Muscle of leg (tissue), 11 donors: ENCODE measurements around the gene EIF2B1. TPM values are rescaled to one million over a fixed set of nuclear protein-coding genes. Genes with fewer than 3 reads are reported as not detected.

Experiments used
- DNase-seq: peaks from one replicate; pipeline ENCODE4 v3.0.0; 2013
- H3K27ac ChIP-seq: one replicate; pipeline ENCODE4 v1.5.1; 2013; ENCODE audit warnings: mild to moderate bottlenecking, low read length, control low read depth
- H3K27me3 ChIP-seq: one replicate; pipeline ENCODE4 v1.6.1; 2013; ENCODE audit warnings: low read length; ENCODE audit not compliant: control insufficient read depth, insufficient read depth
- H3K36me3 ChIP-seq: one replicate; pipeline ENCODE4 v1.6.1; 2013; ENCODE audit warnings: low read length; ENCODE audit not compliant: control insufficient read depth, insufficient read depth
- H3K4me1 ChIP-seq: one replicate; pipeline ENCODE4 v1.6.1; 2013; ENCODE audit warnings: low read length; ENCODE audit not compliant: control insufficient read depth, insufficient read depth
- H3K4me3 ChIP-seq: one replicate; pipeline ENCODE4 v1.5.1; 2013; ENCODE audit warnings: low read length, control low read depth
- H3K9me3 ChIP-seq: replicated peaks from 2 replicates; pipeline ENCODE4 v1.6.1; 2013; ENCODE audit warnings: low read depth, low read length; ENCODE audit not compliant: control insufficient read depth
- WGBS: methylation state at CpG from one replicate; pipeline ENCODE4 v1.1.5; 2013; ENCODE audit warnings: missing lambda C conversion rate; ENCODE audit not compliant: insufficient coverage; 5-methylcytosine and 5-hydroxymethylcytosine counted together
- polyA plus RNA-seq, 8 donors: library from polyadenylated mRNA; unstranded; fragments of 120-200 nt; gene quantifications; one replicate each; pipeline versions ENCODE4 v1.2.1 to v1.2.3, GENCODE V29; 2013; ENCODE audit warnings: inconsistent platforms in 1 of 8, low replicate concordance in 1 of 8; ENCODE audit not compliant: insufficient read length in 8 of 8, insufficient read depth in 1 of 8
- total RNA-seq: library from RNA; stranded (reverse); fragments of 120-200 nt; gene quantifications from one replicate; pipeline ENCODE4 v1.2.4, GENCODE V29; 2013

The EIF2B1 gene
- total and polyA plus RNA-seq, 9 donors, result 30.2 to 49.1 (median 45.0) TPM

- Histone ChIP-seq H3K36me3 (peaks cover 26% of the 10 kb centered on the region), H3K27ac (no peak overlapping the region), H3K9me3 (no peaks in the 10 kb centered on the region), H3K4me1 (no peaks in the 10 kb centered on the region), H3K4me3 (no peak overlapping the region), H3K27me3 (no peaks in the 10 kb centered on the region)
- no peak for DNase-seq
- WGBS, result no CpG with 5 or more reads among the region's 5 CpGs
Observed at GRCh38 chr12:123659996-123660727, 26.7 kb upstream of the EIF2B1 start.

DNA sequence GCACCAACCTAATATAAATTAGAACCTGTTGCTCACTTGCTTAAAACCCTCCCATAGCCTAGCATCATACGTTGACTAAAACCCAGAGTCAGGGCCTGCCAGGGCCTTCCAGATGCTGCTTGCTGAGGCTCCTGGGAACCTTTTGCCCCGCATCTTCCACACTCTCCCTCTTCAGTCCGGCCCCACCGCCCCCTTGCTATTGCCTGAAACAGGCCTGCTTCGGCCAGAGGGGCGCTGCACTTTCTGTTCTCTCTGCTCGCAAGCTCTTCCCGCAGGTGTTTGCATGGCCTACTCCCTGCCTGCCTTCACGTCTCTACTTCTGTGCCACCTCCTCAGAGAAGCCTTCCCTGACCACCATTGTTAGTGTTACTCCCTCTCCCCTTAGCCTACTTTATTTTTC lies 23.7 kb upstream of the EIF2B1 start:
- WGBS, result 80% methylated on average over 9 of the region's 9 CpGs
- no peaks in the 10 kb centered on the region for H3K9me3 ChIP-seq
- H3K27ac ChIP-seq, result no peak overlapping the region
- no peaks in the 10 kb centered on the region for H3K27me3 ChIP-seq
- no peaks in the 10 kb centered on the region for H3K4me1 ChIP-seq
- DNase-seq, result no peak
- H3K36me3 ChIP-seq, result peaks cover 33% of the 10 kb centered on the region
- no peak overlapping the region for H3K4me3 ChIP-seq

DNA sequence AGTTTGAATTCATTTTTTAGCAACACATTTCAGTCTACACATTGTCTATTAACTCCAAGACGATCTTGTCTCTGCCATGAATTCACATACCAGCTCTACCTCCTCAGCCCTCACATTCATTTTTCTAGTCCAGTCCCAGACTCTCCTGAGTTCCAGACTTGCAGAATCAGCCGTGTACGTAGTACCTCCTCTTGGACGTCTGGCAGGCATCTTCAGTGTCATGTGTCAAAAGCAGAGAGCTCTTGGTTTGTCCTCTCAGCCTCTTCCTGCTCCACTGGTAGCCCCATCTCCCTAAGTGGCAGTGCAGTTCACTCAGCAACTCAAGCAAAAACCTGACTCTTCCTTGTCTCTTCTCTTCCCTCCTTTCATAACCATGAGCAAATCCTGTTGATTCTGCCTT lies 22.9 kb upstream of the EIF2B1 start:
- H3K9me3 ChIP-seq, result no peaks in the 10 kb centered on the region
- WGBS, result 77% methylated on average over 3 of the region's 4 CpGs
- peaks cover 35% of the 10 kb centered on the region for H3K36me3 ChIP-seq
- no peak overlapping the region for H3K4me3 ChIP-seq
- DNase-seq, result no peak
- H3K27me3 ChIP-seq, result no peaks in the 10 kb centered on the region
- no peak overlapping the region for H3K27ac ChIP-seq
- no peaks in the 10 kb centered on the region for H3K4me1 ChIP-seq

- H3K27ac ChIP-seq, result no peak overlapping the region
- WGBS, result 94% methylated on average over 2 of the region's 5 CpGs
- H3K9me3 ChIP-seq, result no peaks in the 10 kb centered on the region
- no peaks in the 10 kb centered on the region for H3K27me3 ChIP-seq
- peaks cover 35% of the 10 kb centered on the region for H3K36me3 ChIP-seq
- H3K4me3 ChIP-seq, result no peak overlapping the region
- no peaks in the 10 kb centered on the region for H3K4me1 ChIP-seq
- DNase-seq, result peak; percentile 16
Observed at GRCh38 chr12:123655420-123655819, 21.9 kb upstream of the EIF2B1 start.

DNA sequence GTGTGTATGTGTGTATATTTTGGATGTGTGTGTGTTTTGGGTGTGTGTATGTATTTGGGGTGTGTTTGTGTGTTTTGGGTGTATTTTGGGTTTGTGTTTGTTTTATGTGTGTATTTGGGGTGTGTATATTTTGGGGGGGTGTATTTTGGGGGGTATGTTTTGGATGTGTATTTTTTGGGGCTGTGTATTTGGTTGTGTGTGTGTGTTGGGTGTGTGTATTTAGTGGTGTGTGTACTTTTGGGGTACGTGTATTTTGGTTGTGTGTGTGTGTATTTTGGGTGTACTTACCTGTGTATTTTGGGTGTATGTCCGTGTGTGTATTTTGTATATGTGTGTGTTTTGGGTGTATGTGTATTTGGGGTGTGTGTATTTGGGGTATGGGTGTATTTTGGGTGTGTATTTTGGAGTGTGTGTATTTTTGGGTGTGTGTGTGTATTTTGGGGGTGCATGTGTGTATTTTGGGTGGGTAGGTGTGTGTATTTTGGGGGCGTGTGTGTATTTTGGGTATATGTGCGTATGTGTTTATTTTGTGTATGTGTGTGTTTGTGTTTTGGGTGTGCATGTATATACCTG lies 20.7 kb upstream of the EIF2B1 start:
- Histone ChIP-seq H3K27me3 (no peaks in the 10 kb centered on the region), H3K9me3 (no peaks in the 10 kb centered on the region), H3K36me3 (peaks cover 36% of the 10 kb centered on the region), H3K4me1 (no peaks in the 10 kb centered on the region), H3K4me3 (no peak overlapping the region), H3K27ac (no peak overlapping the region)
- no peak for DNase-seq
- 97% methylated on average over 4 of the region's 4 CpGs for WGBS

DNA sequence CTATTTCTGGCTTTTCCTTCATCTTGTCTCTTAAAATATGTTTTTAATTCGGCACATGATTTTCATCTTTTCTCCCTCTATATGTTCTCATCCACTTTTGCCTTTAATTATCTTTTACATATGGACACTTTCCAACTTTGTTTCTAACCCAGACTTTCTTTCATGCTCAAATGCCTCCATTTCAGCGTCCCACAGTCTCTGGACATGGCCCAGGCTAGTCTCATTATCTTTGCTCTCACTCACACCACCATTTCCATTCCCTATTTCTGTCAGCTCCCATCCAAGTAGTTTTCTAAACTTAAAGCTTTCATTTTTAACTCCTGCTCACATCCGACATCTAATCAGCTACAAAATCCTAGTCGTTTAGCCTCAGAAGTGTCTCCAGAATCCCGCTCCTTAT lies 14.9 kb upstream of the EIF2B1 start:
- H3K4me1 ChIP-seq, result no peaks in the 10 kb centered on the region
- WGBS, result 96% methylated on average over 4 of the region's 5 CpGs
- H3K27ac ChIP-seq, result no peak overlapping the region
- peaks cover 44% of the 10 kb centered on the region for H3K36me3 ChIP-seq
- H3K4me3 ChIP-seq, result no peak overlapping the region
- no peaks in the 10 kb centered on the region for H3K9me3 ChIP-seq
- H3K27me3 ChIP-seq, result no peaks in the 10 kb centered on the region
- no peak for DNase-seq

- H3K36me3 ChIP-seq, result peaks cover 48% of the 10 kb centered on the region
Observed at GRCh38 chr12:123645878-123646277, 12.4 kb upstream of the EIF2B1 start.

DNA sequence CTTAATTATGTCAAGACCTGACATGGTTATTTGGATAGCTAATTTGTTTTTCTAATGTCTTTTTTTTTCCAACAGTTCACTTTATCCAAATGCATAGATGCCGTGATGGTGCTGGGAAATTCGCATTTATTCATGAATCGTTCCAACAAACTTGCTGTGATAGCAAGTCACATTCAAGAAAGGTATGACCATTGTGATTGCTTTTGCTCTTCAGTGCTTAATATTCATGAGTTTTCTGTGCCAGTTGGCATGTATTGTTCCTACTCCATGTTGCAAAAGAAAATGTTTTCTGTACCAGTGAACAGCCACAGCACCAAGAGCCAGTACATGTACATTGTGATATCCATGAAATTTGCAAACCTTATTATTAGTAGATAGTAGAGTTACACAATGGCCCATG lies 11.9 kb upstream of the EIF2B1 start:
- peaks cover 48% of the 10 kb centered on the region for H3K36me3 ChIP-seq
- WGBS, result 100% methylated on average over 2 of the region's 3 CpGs
- DNase-seq, result no peak

More at GRCh38 chr12:123645878-123646277, 12.4 kb upstream of the EIF2B1 start:
- 100% methylated on average over 1 of the region's 5 CpGs for WGBS
- no peaks in the 10 kb centered on the region for H3K4me1 ChIP-seq
- no peaks in the 10 kb centered on the region for H3K9me3 ChIP-seq
- H3K27me3 ChIP-seq, result no peaks in the 10 kb centered on the region
- no peak overlapping the region for H3K27ac ChIP-seq
- H3K4me3 ChIP-seq, result no peak overlapping the region
- DNase-seq, result no peak

GRCh38 chr12:123643911-123644310 lies 10.4 kb upstream of the EIF2B1 start:
- Histone ChIP-seq H3K4me3 (no peak overlapping the region), H3K4me1 (no peaks in the 10 kb centered on the region), H3K36me3 (peaks cover 39% of the 10 kb centered on the region), H3K27me3 (no peaks in the 10 kb centered on the region), H3K9me3 (no peaks in the 10 kb centered on the region), H3K27ac (no peak overlapping the region)
- 87% methylated on average over 3 of the region's 7 CpGs for WGBS
- DNase-seq, result no peak

More for the DNA sequence above, 11.9 kb upstream of the EIF2B1 start:
- no peaks in the 10 kb centered on the region for H3K9me3 ChIP-seq
- no peak overlapping the region for H3K4me3 ChIP-seq
- H3K4me1 ChIP-seq, result no peaks in the 10 kb centered on the region
- no peak overlapping the region for H3K27ac ChIP-seq
- no peaks in the 10 kb centered on the region for H3K27me3 ChIP-seq

GRCh38 chr12:123634142-123634561 lies 666 bp upstream of the EIF2B1 start:
- Histone ChIP-seq H3K9me3 (no peaks in the 10 kb centered on the region), H3K4me1 (peaks cover 13% of the 10 kb centered on the region), H3K36me3 (peaks cover 17% of the 10 kb centered on the region), H3K27ac (peak overlapping the region; percentile 94), H3K27me3 (no peaks in the 10 kb centered on the region), H3K4me3 (peak overlapping the region; percentile 71)
- 13% methylated on average over 14 of the region's 19 CpGs for WGBS
- DNase-seq, result no peak
